ENCODE measurements around the gene MED26.

MED26 gene

DNA sequence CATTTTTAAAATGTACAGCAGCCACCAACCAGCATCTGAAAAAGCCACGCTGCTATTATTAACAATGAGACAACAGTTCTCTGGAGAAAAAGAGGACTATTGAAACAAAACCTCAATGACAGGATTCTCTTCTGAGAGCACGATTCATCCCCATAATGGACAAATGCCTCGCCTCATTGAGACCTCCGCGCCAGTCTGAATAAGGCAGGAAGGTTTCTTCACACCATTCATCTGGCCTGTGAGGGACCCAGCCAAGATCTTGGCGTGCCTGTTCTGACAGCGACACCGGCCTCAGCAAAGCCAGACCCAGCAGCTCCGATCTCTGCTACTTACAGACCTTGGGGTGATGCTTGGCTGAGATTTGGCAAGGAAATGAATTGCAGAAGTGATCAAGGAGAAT is 17.1 kb upstream of the MED26 start:
- no peak for DNase-seq

- no peak for DNase-seq
Observed at GRCh38 chr19:16641695-16642094, 13.7 kb upstream of the MED26 start.

GRCh38 chr19:16640951-16641350 is 12.9 kb upstream of the MED26 start:
- no peak for DNase-seq

- no peak for DNase-seq
Observed at GRCh38 chr19:16638666-16639065, 10.7 kb upstream of the MED26 start.

GRCh38 chr19:16637535-16637934 is 9.5 kb upstream of the MED26 start:
- DNase-seq, result no peak

DNA sequence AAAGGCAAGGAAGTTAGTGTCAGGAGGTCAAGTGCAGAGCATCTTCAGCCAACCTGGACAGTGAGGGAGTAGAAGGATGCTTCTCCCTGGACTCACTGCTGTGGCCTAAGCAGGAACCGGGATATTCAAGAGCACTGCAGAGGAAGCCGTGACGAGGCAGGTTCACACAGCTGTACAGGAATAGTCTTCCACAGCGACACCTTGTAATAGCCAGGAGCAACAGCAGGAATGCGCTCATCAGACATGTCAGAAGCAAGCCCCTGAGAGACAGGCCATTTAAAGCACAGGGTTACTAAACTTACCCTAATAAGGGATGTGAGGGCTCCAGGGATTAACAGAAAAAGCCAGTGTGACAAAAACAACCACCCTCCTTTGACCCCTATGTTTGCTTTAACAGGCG is 3.5 kb upstream of the MED26 start:
- no peak for DNase-seq

- DNase-seq, result no peak
Observed at GRCh38 chr19:16628984-16629691, 1.1 kb upstream of the MED26 start.

- DNase-seq, result no peak
Observed at GRCh38 chr19:16627928-16628182, 149 bp downstream of the MED26 start.

DNA sequence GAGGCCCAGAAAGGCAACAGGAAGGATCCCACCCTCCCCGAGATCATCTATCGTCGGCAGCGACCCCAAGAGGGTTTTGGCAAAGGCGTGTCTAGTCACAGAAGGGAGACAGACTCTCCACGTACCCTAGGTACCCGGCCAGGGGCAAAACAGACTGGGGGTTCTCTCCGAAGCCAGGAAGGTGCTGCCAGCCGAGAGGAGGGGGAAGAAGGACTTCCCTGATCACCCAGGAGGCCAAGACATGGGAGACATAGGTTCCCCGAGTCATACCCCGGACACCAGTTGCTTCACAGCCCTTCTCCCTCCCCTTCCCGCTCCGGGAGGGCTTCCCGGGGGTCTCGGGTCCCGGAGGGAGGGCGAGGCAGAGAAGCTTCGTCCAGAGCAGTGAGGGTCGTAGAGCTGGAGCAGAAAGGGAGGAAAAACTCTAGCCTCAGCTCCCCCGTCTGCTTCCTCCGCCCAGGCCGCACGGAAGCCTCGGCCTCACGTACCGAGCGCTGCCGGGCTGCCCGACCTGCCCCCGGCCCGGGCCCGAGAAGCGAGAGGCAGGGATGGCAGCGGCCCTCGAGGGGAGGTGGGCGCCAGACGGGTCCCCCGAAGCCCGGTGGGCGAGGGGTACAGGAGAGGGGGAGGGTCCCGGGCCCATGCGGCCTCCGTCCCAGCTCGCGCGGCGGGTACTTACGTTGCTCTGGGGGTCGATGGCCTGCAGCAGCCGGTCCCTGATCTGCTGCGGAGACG is 644 bp downstream of the MED26 start:
- peak in 1 of 2 experiments; percentile 12 for DNase-seq

DNA sequence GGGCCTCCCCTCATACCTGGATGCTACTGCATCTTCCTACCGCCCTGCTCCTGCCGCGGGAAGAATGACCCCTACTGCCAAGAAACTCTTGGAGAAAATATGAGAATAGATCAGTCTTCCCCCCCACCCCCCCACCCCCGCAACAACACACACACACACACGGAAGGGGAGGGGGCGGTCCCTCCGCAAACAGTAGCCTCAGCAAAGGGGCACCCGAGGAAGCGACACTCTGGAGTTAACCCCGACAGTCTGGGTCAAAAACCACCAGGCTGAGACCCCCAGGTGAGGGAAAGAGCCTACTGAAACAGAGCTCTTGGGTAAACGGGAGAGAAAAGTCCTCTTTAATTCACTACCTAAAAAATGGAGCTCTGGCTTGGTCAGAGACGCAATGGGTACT is 1.2 kb downstream of the MED26 start:
- DNase-seq, result peak in 1 of 2 experiments; percentile 22

GRCh38 chr19:16625163-16625958 is 2.6 kb downstream of the MED26 start:
- DNase-seq, result no peak

GRCh38 chr19:16624236-16624635 is 3.8 kb downstream of the MED26 start:
- DNase-seq, result no peak

DNA sequence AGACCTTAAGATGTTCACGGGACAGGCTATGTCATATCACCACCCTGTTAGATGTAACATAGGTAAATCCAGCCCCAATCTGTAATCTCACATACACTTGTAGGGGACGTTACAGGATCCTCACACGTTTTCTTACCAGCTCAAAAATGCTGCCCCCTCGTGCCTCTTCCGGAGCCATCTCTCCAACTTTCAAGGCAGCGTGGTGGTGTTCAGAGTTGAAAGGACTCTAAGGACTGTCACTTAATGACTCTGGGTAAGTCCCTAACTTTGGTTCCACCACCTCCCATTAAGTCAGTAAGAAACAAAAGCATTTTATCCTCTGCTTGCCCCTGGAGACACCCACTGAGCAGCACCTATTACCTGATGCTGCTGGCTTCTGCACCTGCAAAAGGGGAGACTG is 4.4 kb downstream of the MED26 start:
- DNase-seq, result no peak

DNA sequence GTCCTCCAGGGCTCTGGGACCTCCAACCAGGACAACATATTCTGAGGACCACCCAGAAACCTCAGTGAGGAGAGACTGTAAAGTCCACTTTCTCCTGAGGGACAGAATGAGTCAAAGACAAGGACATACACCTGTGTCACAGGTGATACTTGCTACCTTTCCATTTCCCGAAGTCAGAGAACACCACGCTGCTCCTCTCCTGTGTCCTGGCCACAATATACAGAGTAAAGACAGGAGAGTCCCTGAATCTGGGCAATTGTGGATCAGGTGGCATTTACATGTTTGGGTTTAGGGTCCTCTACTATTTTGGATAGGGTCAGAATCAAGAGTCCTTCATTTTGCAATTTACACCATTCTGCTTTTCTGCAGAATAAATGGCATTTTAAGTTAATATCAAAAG is 4.9 kb downstream of the MED26 start:
- no peak for DNase-seq

- no peak for DNase-seq
Observed at GRCh38 chr19:16621165-16621800, 6.7 kb downstream of the MED26 start.

- no peak for DNase-seq
Observed at GRCh38 chr19:16620584-16620983, 7.4 kb downstream of the MED26 start.

GRCh38 chr19:16620018-16620417 is 8.0 kb downstream of the MED26 start:
- no peak for DNase-seq

DNA sequence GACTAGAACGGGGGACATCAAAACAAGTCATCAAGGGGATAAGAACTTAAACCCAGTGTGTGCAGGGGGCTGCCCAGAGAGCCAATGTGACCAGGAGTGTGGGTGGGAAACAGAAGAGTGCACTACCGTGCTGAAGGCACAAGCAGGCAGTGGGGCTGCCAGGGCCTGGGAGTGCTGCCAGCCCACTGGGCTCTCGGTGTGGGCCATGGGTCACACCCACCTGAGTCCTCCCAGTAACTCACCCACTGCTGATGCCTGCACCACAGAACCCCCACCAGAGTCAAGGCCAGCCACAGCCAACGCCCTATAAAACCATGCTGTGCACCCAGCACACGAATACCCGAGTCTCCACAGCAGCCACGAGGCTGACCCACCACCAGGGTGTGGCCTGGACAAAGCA is 8.5 kb downstream of the MED26 start:
- DNase-seq, result no peak

DNA sequence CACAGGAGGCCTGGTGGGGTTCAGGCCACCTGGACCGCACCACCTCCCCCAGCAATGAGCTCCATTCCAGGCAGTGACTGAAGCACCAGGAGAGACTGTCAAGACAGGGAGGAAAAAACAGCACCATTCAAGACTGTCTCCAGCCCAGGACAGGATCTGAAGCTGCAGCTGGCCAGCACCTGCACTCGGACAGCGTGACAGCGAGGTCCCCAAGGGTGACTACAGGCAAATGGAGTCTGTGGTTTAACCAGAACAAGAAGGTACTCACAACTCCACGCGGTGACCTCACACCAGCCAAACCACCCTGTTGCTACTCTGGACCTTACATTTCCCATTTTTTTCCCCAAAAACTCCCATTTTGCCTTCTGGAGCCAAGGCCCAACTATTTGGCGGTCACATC is 9.8 kb downstream of the MED26 start:
- no peak for DNase-seq

DNA sequence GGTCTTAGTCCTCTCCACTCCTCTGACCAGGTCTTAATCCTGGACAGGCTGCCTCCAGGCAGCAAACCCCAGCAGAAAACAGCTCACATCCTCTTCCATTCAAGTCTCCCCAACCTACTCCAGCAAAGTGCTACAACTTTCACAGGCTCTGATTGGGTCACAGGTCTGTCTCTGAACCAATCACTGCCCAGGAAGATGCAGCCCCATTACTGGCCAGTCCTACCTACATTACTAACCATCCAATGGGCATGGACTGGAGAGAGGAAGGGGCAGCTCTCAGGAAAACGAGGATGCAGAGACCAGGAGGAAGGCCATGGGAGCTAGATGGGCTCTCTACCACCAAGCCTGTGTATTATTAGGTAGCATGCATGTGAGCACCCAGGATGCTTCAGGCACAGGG is 12.2 kb downstream of the MED26 start:
- DNase-seq, result no peak

- no peak for DNase-seq
Observed at GRCh38 chr19:16614941-16615340, 13.1 kb downstream of the MED26 start.

GRCh38 chr19:16613841-16614240 is 14.2 kb downstream of the MED26 start:
- DNase-seq, result no peak

DNA sequence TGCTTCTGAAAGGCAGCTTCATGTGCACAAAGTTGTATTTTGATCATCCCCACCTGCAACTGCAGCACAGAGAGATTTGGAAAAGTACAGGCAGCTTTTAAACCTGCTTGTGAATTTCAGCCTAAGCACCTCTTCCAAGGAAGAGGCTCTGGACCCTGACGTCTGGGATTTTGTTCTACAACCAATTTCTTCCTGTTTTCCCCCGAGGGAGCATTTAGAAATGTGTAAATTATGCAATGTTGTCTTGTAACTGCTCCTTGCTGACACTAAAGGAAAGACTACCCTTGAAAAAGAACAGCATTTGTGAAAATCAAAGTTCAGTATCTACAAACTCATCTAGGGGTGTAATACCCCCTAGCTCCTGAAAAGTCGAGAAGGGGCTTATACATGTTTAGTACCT is 15.4 kb downstream of the MED26 start:
- no peak for DNase-seq

DNA sequence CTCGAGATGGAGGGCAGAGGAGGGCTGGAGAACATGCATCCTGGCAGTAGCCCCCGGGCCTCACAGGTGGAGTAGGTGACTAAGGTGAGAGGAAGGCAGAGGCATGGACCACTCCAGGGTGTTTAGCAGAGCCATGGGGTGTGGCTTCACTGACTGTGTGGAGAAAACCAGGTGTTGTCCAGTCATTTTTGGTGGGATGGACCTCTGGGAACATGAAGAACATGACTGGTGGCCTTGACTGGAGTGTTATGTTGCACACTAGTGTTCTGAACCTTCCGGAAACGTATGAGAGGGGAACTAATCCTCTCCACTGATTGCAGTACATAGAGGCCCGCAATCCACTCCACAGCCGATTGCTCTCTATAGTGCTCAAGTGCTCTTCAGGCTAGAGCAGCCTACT is 16.9 kb downstream of the MED26 start:
- no peak for DNase-seq

Data from stimulated activated CD4-positive, alpha-beta T cell treated with anti-CD3 and anti-CD28 coated beads, Interleukin-4, amount 100 ng/mL, for 4 hours (primary cell).